Anterior cingulate cortex (tissue), 58 donors: Measurements from ENCODE around the gene SH3BGRL3.
"Not testable (repeated sequence)": the region's sequence is repeated elsewhere in the genome, so short reads cannot be mapped to it uniquely, and the experiment has no call there.

Source experiments
- DNase-seq, 58 donors: peaks; one replicate each; lab custom pipeline; 2025; lab: John Stamatoyannopoulos, UW

SH3BGRL3 gene

GRCh38 chr1:26307966-26308899 lies 28.3 kb downstream of the SH3BGRL3 start:
- not testable (repeated sequence) for DNase-seq

GRCh38 chr1:26314501-26314900 lies 34.6 kb downstream of the SH3BGRL3 start:
- no peak for DNase-seq

GRCh38 chr1:26315874-26316850 lies 36.3 kb downstream of the SH3BGRL3 start:
- DNase-seq: no peak

- no peak for DNase-seq
Observed at GRCh38 chr1:26317146-26317545, 37.3 kb downstream of the SH3BGRL3 start.

- no peak for DNase-seq
Observed at GRCh38 chr1:26317612-26318337, 37.9 kb downstream of the SH3BGRL3 start, which contains the start of gene CD52. TSS of gene CD52 (plus strand) at chr1:26317958. CDS start at chr1:26318018, 60 bp downstream.

- peak in 7 of 58 donors; percentile 1 to 40 (median 5) for DNase-seq
Observed at GRCh38 chr1:26318338-26319064, 38.6 kb downstream of the SH3BGRL3 start.

GRCh38 chr1:26320896-26321295 lies 41.0 kb downstream of the SH3BGRL3 start:
- no peak for DNase-seq

- peak in 57 of 58 donors; percentile 38 to 94 (median 79) for DNase-seq
Observed at GRCh38 chr1:26321315-26322041, 41.6 kb downstream of the SH3BGRL3 start.

GRCh38 chr1:26322042-26322331 lies 42.1 kb downstream of the SH3BGRL3 start:
- no peak for DNase-seq

GRCh38 chr1:26323382-26323781 lies 43.5 kb downstream of the SH3BGRL3 start:
- no peak for DNase-seq

- DNase-seq: no peak
Observed at GRCh38 chr1:26324550-26324949, 44.7 kb downstream of the SH3BGRL3 start.

GRCh38 chr1:26327956-26328362 lies 48.1 kb downstream of the SH3BGRL3 start:
- DNase-seq: no peak

GRCh38 chr1:26328597-26328996 lies 48.7 kb downstream of the SH3BGRL3 start:
- no peak for DNase-seq

GRCh38 chr1:26329380-26329779 lies 49.5 kb downstream of the SH3BGRL3 start:
- not testable (repeated sequence) for DNase-seq

GRCh38 chr1:26330276-26330675 lies 50.4 kb downstream of the SH3BGRL3 start:
- no peak for DNase-seq
